Measurements from ENCODE around the gene CACNA1B.

- TF ChIP-seq CTCF (IDR thresholded peaks at IDR 0.05) = no peak
- no peak for TF ChIP-seq POLR2A (IDR thresholded peaks at IDR 0.05)
Observed at GRCh38 chr9:137876269-137876668, 1.3 kb upstream of the CACNA1B start.
